Measurements from ENCODE around the gene NEO1.

The NEO1 gene

DNA sequence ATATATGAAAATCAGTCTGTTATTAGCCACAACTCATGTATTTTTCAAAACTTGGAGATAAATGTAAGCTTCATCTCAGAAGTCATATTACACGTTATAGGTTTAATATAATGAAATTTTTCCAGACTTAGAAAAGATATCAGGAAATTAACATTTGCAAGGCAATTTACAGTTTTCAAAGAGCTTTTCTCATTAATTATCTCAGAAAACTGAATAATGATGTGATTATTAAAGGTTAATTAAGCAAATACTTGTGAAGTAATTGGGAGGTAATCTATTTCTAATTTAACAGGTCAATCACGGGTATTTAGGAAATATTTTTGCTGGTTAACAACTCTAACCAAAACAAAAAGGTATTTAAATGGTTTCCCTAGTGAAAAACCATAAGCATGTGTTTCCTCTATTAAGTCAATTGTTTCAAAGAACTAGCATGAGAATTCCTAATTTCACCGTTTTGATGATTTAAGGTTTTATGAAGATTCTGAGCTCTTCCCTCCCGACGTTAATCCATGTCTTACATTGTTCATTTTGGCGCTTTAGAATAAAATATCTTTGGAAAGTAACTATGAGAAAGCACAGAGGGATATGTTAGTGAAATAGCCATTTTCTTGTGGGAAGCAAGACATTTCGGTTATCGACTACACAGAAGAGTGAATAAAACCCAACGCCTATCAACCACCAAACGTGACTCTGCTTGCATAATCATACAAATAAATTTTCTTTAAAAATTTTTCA is 1.5 kb upstream of the NEO1 start:
- Histone ChIP-seq H3K9ac (ENCODE audit: low read length in 5 of 5) (peak overlapping the region in 2 of 5 donors; percentile 72 to 83), H3K27ac (ENCODE audit: low read depth, low read length) (no peak overlapping the region), H3K9me3 (ENCODE audit: control insufficient read depth in 5 of 5, low read length in 5 of 5) (no peaks in the 10 kb centered on the region), H3K36me3 (ENCODE audit: control insufficient read depth in 5 of 5, insufficient read depth in 5 of 5, low read length in 5 of 5) (no peaks in the 10 kb centered on the region), H3K4me1 (ENCODE audit: control insufficient read depth in 5 of 5, insufficient read depth in 5 of 5, low read length in 5 of 5) (peaks cover 0 to 21% (median 16%) of the 10 kb centered on the region in 5 donors), H3K27me3 (ENCODE audit: control insufficient read depth in 5 of 5, insufficient read depth in 4 of 5, low read length in 5 of 5) (peaks cover 0 to 13% (median 5%) of the 10 kb centered on the region in 5 donors), H3K4me3 (ENCODE audit: low read depth in 1 of 5, low read length in 5 of 5) (peak overlapping the region; percentile 72 to 87 (median 78))

- Histone ChIP-seq H3K4me1 (ENCODE audit: control insufficient read depth in 5 of 5, insufficient read depth in 5 of 5, low read length in 5 of 5) (peaks cover 0 to 21% (median 16%) of the 10 kb centered on the region in 5 donors), H3K4me3 (ENCODE audit: low read depth in 1 of 5, low read length in 5 of 5) (peak overlapping the region; percentile 72 to 87 (median 78)), H3K27ac (ENCODE audit: low read depth, low read length) (peak overlapping the region; percentile 63), H3K9me3 (ENCODE audit: control insufficient read depth in 5 of 5, low read length in 5 of 5) (no peaks in the 10 kb centered on the region), H3K9ac (ENCODE audit: low read length in 5 of 5) (peak overlapping the region in 4 of 5 donors; percentile 47 to 83 (median 66)), H3K36me3 (ENCODE audit: control insufficient read depth in 5 of 5, insufficient read depth in 5 of 5, low read length in 5 of 5) (no peaks in the 10 kb centered on the region), H3K27me3 (ENCODE audit: control insufficient read depth in 5 of 5, insufficient read depth in 4 of 5, low read length in 5 of 5) (peaks cover 0 to 13% (median 2%) of the 10 kb centered on the region in 5 donors)
Measured at GRCh38 chr15:73051391-73051806, 864 bp upstream of the NEO1 start.

- Histone ChIP-seq H3K27me3 (ENCODE audit: control insufficient read depth in 5 of 5, insufficient read depth in 4 of 5, low read length in 5 of 5) (peaks cover 0 to 12% (median 0%) of the 10 kb centered on the region in 5 donors), H3K9me3 (ENCODE audit: control insufficient read depth in 5 of 5, low read length in 5 of 5) (no peaks in the 10 kb centered on the region), H3K4me1 (ENCODE audit: control insufficient read depth in 5 of 5, insufficient read depth in 5 of 5, low read length in 5 of 5) (peaks cover 0 to 21% (median 16%) of the 10 kb centered on the region in 5 donors), H3K9ac (ENCODE audit: low read length in 5 of 5) (peak overlapping the region; percentile 21 to 63 (median 52)), H3K36me3 (ENCODE audit: control insufficient read depth in 5 of 5, insufficient read depth in 5 of 5, low read length in 5 of 5) (no peaks in the 10 kb centered on the region), H3K27ac (ENCODE audit: low read depth, low read length) (peak overlapping the region; percentile 19), H3K4me3 (ENCODE audit: low read depth in 1 of 5, low read length in 5 of 5) (peak overlapping the region; percentile 64 to 88 (median 71))
Measured at GRCh38 chr15:73052653-73053397, 562 bp downstream of the NEO1 start.

- peak overlapping the region; percentile 21 to 63 (median 52) for H3K9ac ChIP-seq (ENCODE audit: low read length in 5 of 5)
- peak overlapping the region; percentile 64 to 88 (median 71) for H3K4me3 ChIP-seq (ENCODE audit: low read depth in 1 of 5, low read length in 5 of 5)
- peaks cover 0 to 11% (median 0%) of the 10 kb centered on the region in 5 donors for H3K27me3 ChIP-seq (ENCODE audit: control insufficient read depth in 5 of 5, insufficient read depth in 4 of 5, low read length in 5 of 5)
- peak overlapping the region; percentile 19 for H3K27ac ChIP-seq (ENCODE audit: low read depth, low read length)
- H3K4me1 ChIP-seq (ENCODE audit: control insufficient read depth in 5 of 5, insufficient read depth in 5 of 5, low read length in 5 of 5), result peaks cover 0 to 21% (median 18%) of the 10 kb centered on the region in 5 donors
- H3K36me3 ChIP-seq (ENCODE audit: control insufficient read depth in 5 of 5, insufficient read depth in 5 of 5, low read length in 5 of 5), result no peaks in the 10 kb centered on the region
- no peaks in the 10 kb centered on the region for H3K9me3 ChIP-seq (ENCODE audit: control insufficient read depth in 5 of 5, low read length in 5 of 5)
Measured at GRCh38 chr15:73053398-73053723, 1.1 kb downstream of the NEO1 start.

GRCh38 chr15:73054417-73054953 is 2.2 kb downstream of the NEO1 start:
- Histone ChIP-seq H3K4me1 (ENCODE audit: control insufficient read depth in 5 of 5, insufficient read depth in 5 of 5, low read length in 5 of 5) (peaks cover 0 to 21% (median 18%) of the 10 kb centered on the region in 5 donors), H3K9me3 (ENCODE audit: control insufficient read depth in 5 of 5, low read length in 5 of 5) (no peaks in the 10 kb centered on the region), H3K4me3 (ENCODE audit: low read depth in 1 of 5, low read length in 5 of 5) (no peak overlapping the region), H3K9ac (ENCODE audit: low read length in 5 of 5) (no peak overlapping the region), H3K27me3 (ENCODE audit: control insufficient read depth in 5 of 5, insufficient read depth in 4 of 5, low read length in 5 of 5) (peaks cover 0 to 5% (median 0%) of the 10 kb centered on the region in 5 donors), H3K27ac (ENCODE audit: low read depth, low read length) (no peak overlapping the region), H3K36me3 (ENCODE audit: control insufficient read depth in 5 of 5, insufficient read depth in 5 of 5, low read length in 5 of 5) (no peaks in the 10 kb centered on the region)

DNA sequence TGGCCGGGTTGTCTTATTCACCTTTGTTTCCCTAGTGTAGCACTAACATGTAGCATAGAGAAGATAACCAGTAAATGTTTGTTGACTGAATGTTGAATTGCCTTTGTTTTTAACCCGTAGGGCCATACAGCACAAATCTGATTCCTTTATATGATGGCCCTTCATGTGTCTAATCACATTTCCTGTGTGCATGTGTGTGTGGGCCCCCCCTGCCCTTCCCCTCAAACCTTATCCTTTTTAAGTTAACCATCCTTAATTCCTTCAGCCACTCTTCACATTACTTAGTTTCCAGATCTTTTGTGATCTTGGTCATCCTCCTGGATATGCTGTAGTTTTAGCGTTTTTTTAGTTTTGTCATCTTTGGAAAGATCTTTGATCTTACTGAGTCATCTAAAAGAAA is 4.2 kb downstream of the NEO1 start:
- H3K9ac ChIP-seq (ENCODE audit: low read length in 5 of 5), result no peak overlapping the region
- H3K27me3 ChIP-seq (ENCODE audit: control insufficient read depth in 5 of 5, insufficient read depth in 4 of 5, low read length in 5 of 5), result peaks cover 0 to 10% (median 0%) of the 10 kb centered on the region in 5 donors
- no peaks in the 10 kb centered on the region for H3K36me3 ChIP-seq (ENCODE audit: control insufficient read depth in 5 of 5, insufficient read depth in 5 of 5, low read length in 5 of 5)
- H3K4me3 ChIP-seq (ENCODE audit: low read depth in 1 of 5, low read length in 5 of 5), result no peak overlapping the region
- H3K27ac ChIP-seq (ENCODE audit: low read depth, low read length), result no peak overlapping the region
- peaks cover 0 to 15% (median 12%) of the 10 kb centered on the region in 5 donors for H3K4me1 ChIP-seq (ENCODE audit: control insufficient read depth in 5 of 5, insufficient read depth in 5 of 5, low read length in 5 of 5)
- H3K9me3 ChIP-seq (ENCODE audit: control insufficient read depth in 5 of 5, low read length in 5 of 5), result no peaks in the 10 kb centered on the region

GRCh38 chr15:73058437-73058836 is 6.2 kb downstream of the NEO1 start:
- H3K36me3 ChIP-seq (ENCODE audit: control insufficient read depth in 5 of 5, insufficient read depth in 5 of 5, low read length in 5 of 5), result no peaks in the 10 kb centered on the region
- peaks cover 0 to 10% (median 0%) of the 10 kb centered on the region in 5 donors for H3K27me3 ChIP-seq (ENCODE audit: control insufficient read depth in 5 of 5, insufficient read depth in 4 of 5, low read length in 5 of 5)
- no peaks in the 10 kb centered on the region for H3K9me3 ChIP-seq (ENCODE audit: control insufficient read depth in 5 of 5, low read length in 5 of 5)
- H3K4me3 ChIP-seq (ENCODE audit: low read depth in 1 of 5, low read length in 5 of 5), result no peak overlapping the region
- no peak overlapping the region for H3K9ac ChIP-seq (ENCODE audit: low read length in 5 of 5)
- H3K27ac ChIP-seq (ENCODE audit: low read depth, low read length), result no peak overlapping the region
- H3K4me1 ChIP-seq (ENCODE audit: control insufficient read depth in 5 of 5, insufficient read depth in 5 of 5, low read length in 5 of 5), result peaks cover 0 to 7% (median 4%) of the 10 kb centered on the region in 5 donors

DNA sequence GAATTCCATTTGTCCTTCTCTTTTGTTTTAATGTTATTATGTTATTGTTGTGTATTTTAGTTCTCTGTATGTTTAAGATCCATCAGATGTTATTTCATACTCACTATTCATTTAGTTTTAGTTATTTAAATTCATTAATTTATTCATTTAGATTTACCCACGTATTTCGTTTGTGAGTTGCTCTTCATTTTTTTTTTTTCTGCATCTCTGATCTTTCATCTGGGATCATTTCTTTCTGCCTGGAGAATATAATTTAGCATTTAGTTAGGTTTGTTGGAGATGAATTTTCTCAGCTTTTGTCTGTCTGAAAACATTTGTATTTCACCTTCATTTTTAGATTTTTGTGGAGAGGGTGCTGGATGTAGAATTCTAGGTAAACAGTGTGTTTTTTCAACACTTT is 12.9 kb downstream of the NEO1 start:
- H3K36me3 ChIP-seq (ENCODE audit: control insufficient read depth in 5 of 5, insufficient read depth in 5 of 5, low read length in 5 of 5), result no peaks in the 10 kb centered on the region
- H3K27ac ChIP-seq (ENCODE audit: low read depth, low read length), result no peak overlapping the region
- H3K9me3 ChIP-seq (ENCODE audit: control insufficient read depth in 5 of 5, low read length in 5 of 5), result no peaks in the 10 kb centered on the region
- no peaks in the 10 kb centered on the region for H3K4me1 ChIP-seq (ENCODE audit: control insufficient read depth in 5 of 5, insufficient read depth in 5 of 5, low read length in 5 of 5)
- H3K9ac ChIP-seq (ENCODE audit: low read length in 5 of 5), result no peak overlapping the region
- no peak overlapping the region for H3K4me3 ChIP-seq (ENCODE audit: low read depth in 1 of 5, low read length in 5 of 5)
- H3K27me3 ChIP-seq (ENCODE audit: control insufficient read depth in 5 of 5, insufficient read depth in 4 of 5, low read length in 5 of 5), result peaks cover 0 to 5% (median 0%) of the 10 kb centered on the region in 5 donors

DNA sequence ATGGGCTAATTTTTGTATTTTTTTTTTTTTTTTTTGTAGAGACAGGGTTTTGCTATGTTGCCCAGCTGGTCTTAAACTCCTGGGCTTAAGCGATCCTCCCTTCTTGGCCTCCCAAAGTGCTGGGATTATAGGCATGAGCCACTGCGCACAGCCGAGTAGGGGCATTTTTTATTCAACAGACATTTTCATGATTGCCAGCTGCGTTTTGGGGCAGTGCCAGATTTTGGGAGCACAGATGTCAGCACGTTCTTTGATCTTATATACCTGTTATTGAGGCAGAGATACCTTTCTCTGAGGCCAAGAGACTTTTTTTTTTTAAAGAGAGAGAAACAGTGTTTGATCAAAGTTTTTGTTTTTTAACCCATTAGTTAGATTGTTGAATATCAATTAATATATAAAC is 16.8 kb downstream of the NEO1 start:
- Histone ChIP-seq H3K27me3 (ENCODE audit: control insufficient read depth in 5 of 5, insufficient read depth in 4 of 5, low read length in 5 of 5) (peaks cover 0 to 4% (median 0%) of the 10 kb centered on the region in 5 donors), H3K4me1 (ENCODE audit: control insufficient read depth in 5 of 5, insufficient read depth in 5 of 5, low read length in 5 of 5) (no peaks in the 10 kb centered on the region), H3K36me3 (ENCODE audit: control insufficient read depth in 5 of 5, insufficient read depth in 5 of 5, low read length in 5 of 5) (no peaks in the 10 kb centered on the region), H3K9me3 (ENCODE audit: control insufficient read depth in 5 of 5, low read length in 5 of 5) (no peaks in the 10 kb centered on the region), H3K9ac (ENCODE audit: low read length in 5 of 5) (no peak overlapping the region), H3K4me3 (ENCODE audit: low read depth in 1 of 5, low read length in 5 of 5) (no peak overlapping the region), H3K27ac (ENCODE audit: low read depth, low read length) (no peak overlapping the region)

DNA sequence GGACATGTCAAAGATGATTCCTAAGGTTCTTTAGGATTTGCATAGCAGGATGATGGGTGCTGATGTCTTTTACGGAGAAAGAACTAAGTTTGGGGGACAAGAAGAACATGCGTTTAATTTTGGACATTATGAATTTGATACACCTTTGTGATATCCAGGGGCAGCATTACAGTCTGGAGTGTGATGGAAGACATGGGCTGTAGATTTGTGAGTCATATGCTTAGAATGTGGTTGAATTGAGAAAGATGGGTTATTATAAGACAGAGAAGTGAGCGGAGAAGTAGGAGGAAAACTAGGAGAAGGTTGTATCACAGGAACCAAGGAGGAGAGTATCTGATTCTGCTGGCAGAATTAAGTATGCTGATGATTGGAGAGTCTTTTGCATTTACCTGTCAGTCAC is 20.6 kb downstream of the NEO1 start:
- no peak overlapping the region for H3K27ac ChIP-seq (ENCODE audit: low read depth, low read length)
- H3K4me3 ChIP-seq (ENCODE audit: low read depth in 1 of 5, low read length in 5 of 5), result no peak overlapping the region
- H3K9ac ChIP-seq (ENCODE audit: low read length in 5 of 5), result no peak overlapping the region
- H3K4me1 ChIP-seq (ENCODE audit: control insufficient read depth in 5 of 5, insufficient read depth in 5 of 5, low read length in 5 of 5), result no peaks in the 10 kb centered on the region
- no peaks in the 10 kb centered on the region for H3K36me3 ChIP-seq (ENCODE audit: control insufficient read depth in 5 of 5, insufficient read depth in 5 of 5, low read length in 5 of 5)
- no peaks in the 10 kb centered on the region for H3K9me3 ChIP-seq (ENCODE audit: control insufficient read depth in 5 of 5, low read length in 5 of 5)
- peaks cover 0 to 7% (median 0%) of the 10 kb centered on the region in 5 donors for H3K27me3 ChIP-seq (ENCODE audit: control insufficient read depth in 5 of 5, insufficient read depth in 4 of 5, low read length in 5 of 5)
